Measurements from ENCODE around the gene ZNF787. TPM values are rescaled to one million over a fixed set of nuclear protein-coding genes. Genes with fewer than 3 reads are reported as not detected.
A peak's percentile ranks its signal among the peaks of the same experiment; 100 is the strongest.

Gene ZNF787
- total and polyA plus RNA-seq, 7 donors: 27.3 to 62.7 (median 53.5) TPM

- Histone ChIP-seq H3K4me3 (no peak overlapping the region), H3K36me3 (ENCODE audit: insufficient read depth in 1 of 2, low read depth in 1 of 2) (no peaks in the 10 kb centered on the region), H3K9me3 (no peaks in the 10 kb centered on the region), H3K27me3 (ENCODE audit: insufficient read depth in 3 of 3, low read length in 2 of 3) (no peaks in the 10 kb centered on the region), H3K27ac (no peak overlapping the region), H3K4me1 (peaks cover 59% of the 10 kb centered on the region)
- WGBS, 3 donors: 58 to 72% (median 61%) methylated on average over 7 to 9 of the region's 9 CpGs
- intact Hi-C loops (cut with DNase I): no loop called here
- TF ChIP-seq CTCF (IDR thresholded peaks at IDR 0.05): no peak
- DNase-seq (no peak), ATAC-seq (no peak)
These were observed 3.2 kb downstream of the ZNF787 start for GRCh38 chr19:56117889-56118288.

GRCh38 chr19:56117376-56117884 is 3.7 kb downstream of the ZNF787 start:
- TF ChIP-seq CTCF (IDR thresholded peaks at IDR 0.05): no peak
- Histone ChIP-seq H3K4me3 (no peak overlapping the region), H3K9me3 (no peaks in the 10 kb centered on the region), H3K27me3 (ENCODE audit: insufficient read depth in 3 of 3, low read length in 2 of 3) (no peaks in the 10 kb centered on the region), H3K27ac (no peak overlapping the region), H3K4me1 (peaks cover 64% of the 10 kb centered on the region), H3K36me3 (ENCODE audit: insufficient read depth in 1 of 2, low read depth in 1 of 2) (no peaks in the 10 kb centered on the region)
- WGBS, 3 donors: 70 to 80% (median 77%) methylated on average over 14 of the region's 14 CpGs
- ATAC-seq (no peak), DNase-seq (no peak)
- intact Hi-C loops (cut with DNase I): no loop called here

- WGBS, 3 donors: 87 to 92% (median 91%) methylated on average over 6 of the region's 6 CpGs
- H3K4me1 ChIP-seq: peaks cover 72% of the 10 kb centered on the region
- intact Hi-C loops (cut with DNase I): no loop called here
These were observed 4.5 kb downstream of the ZNF787 start for GRCh38 chr19:56116606-56117005.

GRCh38 chr19:56115490-56115889 is 5.6 kb downstream of the ZNF787 start:
- H3K4me1 ChIP-seq: peaks cover 83% of the 10 kb centered on the region
- no peak for ATAC-seq
- DNase-seq: no peak
- H3K9me3 ChIP-seq: no peaks in the 10 kb centered on the region
- TF ChIP-seq CTCF (IDR thresholded peaks at IDR 0.05): no peak
- intact Hi-C loops (cut with DNase I): no loop called here
- H3K4me3 ChIP-seq: no peak overlapping the region
- H3K36me3 ChIP-seq (ENCODE audit: insufficient read depth in 1 of 2, low read depth in 1 of 2): no peaks in the 10 kb centered on the region
- WGBS, 3 donors: 94 to 98% (median 95%) methylated on average over 21 of the region's 21 CpGs
- no peaks in the 10 kb centered on the region for H3K27me3 ChIP-seq (ENCODE audit: insufficient read depth in 3 of 3, low read length in 2 of 3)
- H3K27ac ChIP-seq: no peak overlapping the region

More at GRCh38 chr19:56116606-56117005, 4.5 kb downstream of the ZNF787 start:
- Histone ChIP-seq H3K27ac (no peak overlapping the region), H3K36me3 (ENCODE audit: insufficient read depth in 1 of 2, low read depth in 1 of 2) (no peaks in the 10 kb centered on the region), H3K4me3 (no peak overlapping the region), H3K27me3 (ENCODE audit: insufficient read depth in 3 of 3, low read length in 2 of 3) (no peaks in the 10 kb centered on the region), H3K9me3 (no peaks in the 10 kb centered on the region)
- no peak for TF ChIP-seq CTCF (IDR thresholded peaks at IDR 0.05)
- DNase-seq (no peak), ATAC-seq (no peak)

- H3K9me3 ChIP-seq: no peaks in the 10 kb centered on the region
- peak overlapping the region; percentile 22 for H3K4me3 ChIP-seq
- H3K27me3 ChIP-seq (ENCODE audit: insufficient read depth in 3 of 3, low read length in 2 of 3): no peaks in the 10 kb centered on the region
- TF ChIP-seq CTCF (IDR thresholded peaks at IDR 0.05): no peak
- 79 to 88% (median 81%) methylated on average over 10 of the region's 10 CpGs for WGBS, 3 donors
- peak overlapping the region; percentile 41 for H3K27ac ChIP-seq
- ATAC-seq (no peak), DNase-seq (no peak)
- no peaks in the 10 kb centered on the region for H3K36me3 ChIP-seq (ENCODE audit: insufficient read depth in 1 of 2, low read depth in 1 of 2)
- peaks cover 87% of the 10 kb centered on the region for H3K4me1 ChIP-seq
- intact Hi-C loops (cut with DNase I): no loop called here
These were observed 6.4 kb downstream of the ZNF787 start for GRCh38 chr19:56114778-56115110.
